WTC11 (cell line): ENCODE results near the gene OR4D2.

Experiments used
- CBFB ChIP-seq: sonication (generic); formaldehyde crosslinking; IDR thresholded peaks from 2 replicates; pipeline ENCODE4 v1.8.1; 2022; ENCODE audit warnings: mild to moderate bottlenecking, low read depth, missing genetic modification reagents
- CREB1 ChIP-seq: sonication (generic); formaldehyde crosslinking; IDR thresholded peaks from 2 replicates; pipeline ENCODE4 v1.8.0; 2023; ENCODE audit warnings: mild to moderate bottlenecking, missing genetic modification reagents
- ELF4 ChIP-seq: sonication (generic); formaldehyde crosslinking; IDR thresholded peaks from 2 replicates; pipeline ENCODE4 v1.8.1; 2022; ENCODE audit warnings: low read depth, mild to moderate bottlenecking, moderate library complexity, missing genetic modification reagents
- ESRRA ChIP-seq: sonication (generic); formaldehyde crosslinking; IDR thresholded peaks from 2 replicates; pipeline ENCODE4 v1.8.1; 2022; ENCODE audit warnings: mild to moderate bottlenecking, missing genetic modification reagents, borderline replicate concordance
- ETV6 ChIP-seq: sonication (generic); formaldehyde crosslinking; IDR thresholded peaks from 2 replicates; pipeline ENCODE4 v1.8.1; 2022; ENCODE audit warnings: mild to moderate bottlenecking, missing genetic modification reagents
- GABPB1 ChIP-seq: sonication (generic); formaldehyde crosslinking; IDR thresholded peaks from 2 replicates; pipeline ENCODE4 v1.8.1; 2023; ENCODE audit warnings: mild to moderate bottlenecking, missing genetic modification reagents
- MAX ChIP-seq: sonication (generic); formaldehyde crosslinking; IDR thresholded peaks from 2 replicates; pipeline ENCODE4 v1.8.0; 2022; ENCODE audit warnings: mild to moderate bottlenecking, missing genetic modification reagents
- NR3C1 ChIP-seq: sonication (generic); formaldehyde crosslinking; conservative IDR thresholded peaks from 2 replicates; pipeline ENCODE4 v1.8.1; 2023; ENCODE audit warnings: low read depth, mild to moderate bottlenecking, missing genetic modification reagents
- ZNF423 ChIP-seq: fragments of 250-450 bp; sonication (Bioruptor Pico); IDR thresholded peaks from 2 replicates; pipeline ENCODE4 v2.1.2; 2022; ENCODE audit warnings: mild to moderate bottlenecking, moderate library complexity
- TF ChIP-seq, protein P1 (sequence below): fragments of 200-600 bp; IDR thresholded peaks from 2 replicates; pipeline ENCODE4 v1.8.0; 2022; ENCODE audit warnings: antibody characterized with exemption
- TF ChIP-seq, protein P2 (sequence below): sonication (generic); formaldehyde crosslinking; IDR thresholded peaks from 2 replicates; pipeline ENCODE4 v1.8.1; 2023; ENCODE audit warnings: mild to moderate bottlenecking, missing genetic modification reagents

DNA sequence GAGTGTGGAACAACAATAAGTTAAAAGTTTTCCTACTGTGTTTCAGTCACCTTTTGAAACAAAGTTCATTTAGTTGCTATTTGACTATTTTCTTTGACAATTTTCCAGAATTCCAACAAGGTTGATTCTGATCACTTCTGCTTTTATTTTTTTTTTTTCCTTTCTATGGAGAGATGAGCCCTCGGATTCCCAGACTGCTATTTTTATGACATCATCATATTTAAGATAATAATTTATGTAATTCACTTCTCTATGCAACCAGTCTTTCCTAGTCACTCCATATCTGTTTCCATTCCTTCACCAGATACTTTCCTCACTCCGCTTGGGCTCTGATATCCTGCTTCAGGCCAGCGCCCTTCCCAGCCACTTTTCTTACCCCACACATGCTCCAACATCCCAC lies 8.1 kb downstream of the OR4D2 start:
- TF ChIP-seq CREB1 (CRISPR knock-in tag) (no peak), ESRRA (CRISPR knock-in tag) (no peak), MAX (CRISPR knock-in tag) (no peak), ETV6 (CRISPR knock-in tag) (no peak), GABPB1 (CRISPR knock-in tag) (no peak), NR3C1 (CRISPR knock-in tag) (no peak), CBFB (CRISPR knock-in tag) (no peak), ZNF423 (CRISPR knock-in tag) (no peak), ELF4 (no peak)
- TF ChIP-seq, protein P1, sequence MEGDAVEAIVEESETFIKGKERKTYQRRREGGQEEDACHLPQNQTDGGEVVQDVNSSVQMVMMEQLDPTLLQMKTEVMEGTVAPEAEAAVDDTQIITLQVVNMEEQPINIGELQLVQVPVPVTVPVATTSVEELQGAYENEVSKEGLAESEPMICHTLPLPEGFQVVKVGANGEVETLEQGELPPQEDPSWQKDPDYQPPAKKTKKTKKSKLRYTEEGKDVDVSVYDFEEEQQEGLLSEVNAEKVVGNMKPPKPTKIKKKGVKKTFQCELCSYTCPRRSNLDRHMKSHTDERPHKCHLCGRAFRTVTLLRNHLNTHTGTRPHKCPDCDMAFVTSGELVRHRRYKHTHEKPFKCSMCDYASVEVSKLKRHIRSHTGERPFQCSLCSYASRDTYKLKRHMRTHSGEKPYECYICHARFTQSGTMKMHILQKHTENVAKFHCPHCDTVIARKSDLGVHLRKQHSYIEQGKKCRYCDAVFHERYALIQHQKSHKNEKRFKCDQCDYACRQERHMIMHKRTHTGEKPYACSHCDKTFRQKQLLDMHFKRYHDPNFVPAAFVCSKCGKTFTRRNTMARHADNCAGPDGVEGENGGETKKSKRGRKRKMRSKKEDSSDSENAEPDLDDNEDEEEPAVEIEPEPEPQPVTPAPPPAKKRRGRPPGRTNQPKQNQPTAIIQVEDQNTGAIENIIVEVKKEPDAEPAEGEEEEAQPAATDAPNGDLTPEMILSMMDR: no peak
- TF ChIP-seq, protein P2, sequence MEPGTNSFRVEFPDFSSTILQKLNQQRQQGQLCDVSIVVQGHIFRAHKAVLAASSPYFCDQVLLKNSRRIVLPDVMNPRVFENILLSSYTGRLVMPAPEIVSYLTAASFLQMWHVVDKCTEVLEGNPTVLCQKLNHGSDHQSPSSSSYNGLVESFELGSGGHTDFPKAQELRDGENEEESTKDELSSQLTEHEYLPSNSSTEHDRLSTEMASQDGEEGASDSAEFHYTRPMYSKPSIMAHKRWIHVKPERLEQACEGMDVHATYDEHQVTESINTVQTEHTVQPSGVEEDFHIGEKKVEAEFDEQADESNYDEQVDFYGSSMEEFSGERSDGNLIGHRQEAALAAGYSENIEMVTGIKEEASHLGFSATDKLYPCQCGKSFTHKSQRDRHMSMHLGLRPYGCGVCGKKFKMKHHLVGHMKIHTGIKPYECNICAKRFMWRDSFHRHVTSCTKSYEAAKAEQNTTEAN (CRISPR knock-in tag): no peak
